Activated CD8-positive, alpha-beta memory T cell treated with anti-CD3 and anti-CD28 coated beads, Interleukin-2, amount 10 ng/mL, durations not matched to agents 7 days and 5 days (primary cell): ENCODE measurements around the gene CEPT1. TPM values are rescaled to one million over a fixed set of nuclear protein-coding genes. Genes with fewer than 3 reads are reported as not detected.

Experiments used
- ATAC-seq: fragments of 150-1000 bp; cut with Tn5 transposase; one replicate; pipeline ENCODE4 v1.10.0; 2021; ENCODE audit warnings: moderate library complexity
- CTCF ChIA-PET: fragments of 350-600 bp; sonication (Branson Sonifier 250); formaldehyde crosslinking; loops from one replicate; lab custom pipeline; 2021; ENCODE audit warnings: antibody characterized with exemption; lab: Charles Lee
- DNase-seq: peaks from one replicate; pipeline ENCODE4 v3.0.0-alpha.2; 2020
- H3K27ac Mint-ChIP-seq: one replicate; pipeline ENCODE4 v1.8.0; 2021; ENCODE audit warnings: mild to moderate bottlenecking, mixed read lengths
- H3K27me3 Mint-ChIP-seq: one replicate; pipeline ENCODE4 v1.8.0; 2021; ENCODE audit warnings: mixed read lengths
- H3K36me3 Mint-ChIP-seq: one replicate; pipeline ENCODE4 v1.8.0; 2021; ENCODE audit warnings: mild to moderate bottlenecking, mixed read lengths
- H3K4me1 Mint-ChIP-seq: one replicate; pipeline ENCODE4 v1.8.0; 2021; ENCODE audit warnings: mixed read lengths
- H3K4me3 Mint-ChIP-seq: one replicate; pipeline ENCODE4 v1.8.0; 2021; ENCODE audit warnings: mild to moderate bottlenecking, moderate library complexity, mixed read lengths
- H3K9me3 Mint-ChIP-seq: one replicate; pipeline ENCODE4 v1.8.0; 2022; ENCODE audit warnings: low read depth, mixed read lengths
- total RNA-seq, 2 experiments: library from RNA; stranded (reverse); gene quantifications; one replicate each; pipeline ENCODE4 v1.2.3, GENCODE V29; 2021

Gene CEPT1
- total RNA-seq, 2 experiments from 2014 or later, result 33.4 to 36.4 TPM

- peaks cover 93% of the 10 kb centered on the region for H3K4me1 Mint-ChIP-seq
- H3K4me3 Mint-ChIP-seq, result no peak overlapping the region
- H3K36me3 Mint-ChIP-seq, result peaks cover 92% of the 10 kb centered on the region
- CTCF ChIA-PET, result interaction anchor here (0.6 to 15.0 kb wide), 2 partner anchors 31 to 459 kb away, joined by 4 to 392 read pairs; partner anchors contain the start of gene CHI3L2
- H3K9me3 Mint-ChIP-seq, result no peaks in the 10 kb centered on the region
- DNase-seq (no peak), ATAC-seq (no peak)
- H3K27me3 Mint-ChIP-seq, result no peaks in the 10 kb centered on the region
- H3K27ac Mint-ChIP-seq, result peak overlapping the region; percentile 50
Observed at GRCh38 chr1:111191496-111191895, 51.5 kb downstream of the CEPT1 start.

GRCh38 chr1:111192074-111192473 lies 52.1 kb downstream of the CEPT1 start:
- CTCF ChIA-PET, result interaction anchor here (1.0 to 15.0 kb wide), 2 partner anchors 30 to 208 kb away, joined by 4 to 392 read pairs; partner anchors contain the start of gene CHI3L2
- Mint-ChIP-seq H3K27me3 (no peaks in the 10 kb centered on the region), H3K4me1 (peaks cover 95% of the 10 kb centered on the region), H3K4me3 (no peak overlapping the region), H3K9me3 (no peaks in the 10 kb centered on the region), H3K27ac (peak overlapping the region; percentile 83), H3K36me3 (peaks cover 92% of the 10 kb centered on the region)
- ATAC-seq, result no peak
- no peak for DNase-seq

- peaks cover 95% of the 10 kb centered on the region for H3K36me3 Mint-ChIP-seq
- no peaks in the 10 kb centered on the region for H3K9me3 Mint-ChIP-seq
- peaks cover 98% of the 10 kb centered on the region for H3K4me1 Mint-ChIP-seq
- H3K27ac Mint-ChIP-seq, result peak overlapping the region; percentile 83
- CTCF ChIA-PET, result interaction anchor here (1.0 to 15.0 kb wide), 4 partner anchors 29 to 207 kb away, joined by 4 to 392 read pairs (median 5); partner anchors contain the start of gene CHI3L2
- ATAC-seq (no peak), DNase-seq (no peak)
- no peaks in the 10 kb centered on the region for H3K27me3 Mint-ChIP-seq
- H3K4me3 Mint-ChIP-seq, result peak overlapping the region; percentile 17
Observed at GRCh38 chr1:111192658-111193519, 52.9 kb downstream of the CEPT1 start.

GRCh38 chr1:111193712-111194480 lies 53.9 kb downstream of the CEPT1 start:
- no peak for DNase-seq
- Mint-ChIP-seq H3K4me1 (peaks cover 90% of the 10 kb centered on the region), H3K9me3 (no peaks in the 10 kb centered on the region), H3K36me3 (peaks cover 95% of the 10 kb centered on the region), H3K27ac (peak overlapping the region; percentile 83), H3K27me3 (no peaks in the 10 kb centered on the region), H3K4me3 (peak overlapping the region; percentile 97)
- CTCF ChIA-PET, result interaction anchor here (1.1 to 15.0 kb wide), 3 partner anchors 28 to 206 kb away, joined by 5 to 392 read pairs (median 5); partner anchors contain the start of gene CHI3L2
- no peak for ATAC-seq

GRCh38 chr1:111195002-111195684 lies 55.1 kb downstream of the CEPT1 start:
- Mint-ChIP-seq H3K36me3 (peaks cover 96% of the 10 kb centered on the region), H3K4me3 (peak overlapping the region; percentile 97), H3K9me3 (no peaks in the 10 kb centered on the region), H3K27ac (peak overlapping the region; percentile 58), H3K27me3 (no peaks in the 10 kb centered on the region), H3K4me1 (peaks cover 80% of the 10 kb centered on the region)
- ATAC-seq (no peak), DNase-seq (no peak)
- CTCF ChIA-PET, result interaction anchor here (0.9 to 15.0 kb wide), 4 partner anchors 7 to 206 kb away, joined by 3 to 392 read pairs (median 4); partner anchors contain the start of gene CHI3L2

GRCh38 chr1:111196213-111196612 lies 56.2 kb downstream of the CEPT1 start:
- H3K9me3 Mint-ChIP-seq, result no peaks in the 10 kb centered on the region
- CTCF ChIA-PET, result interaction anchor here (0.9 to 15.0 kb wide), 6 partner anchors 9 to 138 kb away, joined by 3 to 392 read pairs (median 5); partner anchors contain the start of gene CHI3L2
- peaks cover 77% of the 10 kb centered on the region for H3K4me1 Mint-ChIP-seq
- no peak for ATAC-seq
- H3K36me3 Mint-ChIP-seq, result peaks cover 91% of the 10 kb centered on the region
- H3K27ac Mint-ChIP-seq, result peak overlapping the region; percentile 97
- DNase-seq, result no peak
- H3K4me3 Mint-ChIP-seq, result peak overlapping the region; percentile 97
- no peaks in the 10 kb centered on the region for H3K27me3 Mint-ChIP-seq

GRCh38 chr1:111197598-111198284 lies 57.7 kb downstream of the CEPT1 start:
- DNase-seq, result peak; percentile 79
- CTCF ChIA-PET, result interaction anchor here (1.1 to 15.0 kb wide), 4 partner anchors 14 to 136 kb away, joined by 3 to 392 read pairs (median 8); partner anchors contain the start of genes CEPT1, CHI3L2 and DRAM2
- Mint-ChIP-seq H3K9me3 (no peaks in the 10 kb centered on the region), H3K4me1 (peaks cover 78% of the 10 kb centered on the region), H3K36me3 (peaks cover 76% of the 10 kb centered on the region), H3K4me3 (peak overlapping the region; percentile 97), H3K27me3 (no peaks in the 10 kb centered on the region), H3K27ac (peak overlapping the region; percentile 97)
- ATAC-seq, result peak; percentile 40

- peaks cover 75% of the 10 kb centered on the region for H3K4me1 Mint-ChIP-seq
Observed at GRCh38 chr1:111198836-111199235, 58.8 kb downstream of the CEPT1 start.

GRCh38 chr1:111199329-111199728 lies 59.3 kb downstream of the CEPT1 start:
- CTCF ChIA-PET, result interaction anchor here (1.0 to 15.0 kb wide), 6 partner anchors 10 to 182 kb away, joined by 3 to 392 read pairs (median 4); partner anchors contain the start of genes CEPT1, CHI3L2 and DRAM2
- peaks cover 70% of the 10 kb centered on the region for H3K4me1 Mint-ChIP-seq
- H3K4me3 Mint-ChIP-seq, result peak overlapping the region; percentile 97
- peak; percentile 9 for ATAC-seq
- DNase-seq, result peak; percentile 53
- H3K36me3 Mint-ChIP-seq, result peaks cover 63% of the 10 kb centered on the region
- H3K27me3 Mint-ChIP-seq, result no peaks in the 10 kb centered on the region
- peak overlapping the region; percentile 97 for H3K27ac Mint-ChIP-seq
- no peaks in the 10 kb centered on the region for H3K9me3 Mint-ChIP-seq

More at GRCh38 chr1:111198836-111199235, 58.8 kb downstream of the CEPT1 start:
- CTCF ChIA-PET, result interaction anchor here (1.0 to 15.0 kb wide), 7 partner anchors 11 to 59 kb away, joined by 3 to 392 read pairs (median 4); partner anchors contain the start of genes CEPT1, CHI3L2 and DRAM2
- H3K36me3 Mint-ChIP-seq, result peaks cover 68% of the 10 kb centered on the region
- no peak for ATAC-seq
- no peak for DNase-seq
- no peaks in the 10 kb centered on the region for H3K9me3 Mint-ChIP-seq
- H3K27me3 Mint-ChIP-seq, result no peaks in the 10 kb centered on the region
- H3K4me3 Mint-ChIP-seq, result peak overlapping the region; percentile 97
- H3K27ac Mint-ChIP-seq, result peak overlapping the region; percentile 97

- DNase-seq (peak; percentile 86), ATAC-seq (peak; percentile 47)
- Mint-ChIP-seq H3K27me3 (no peaks in the 10 kb centered on the region), H3K4me1 (peaks cover 69% of the 10 kb centered on the region), H3K9me3 (no peaks in the 10 kb centered on the region), H3K4me3 (peak within 1 kb of the TSS; percentile 97), H3K27ac (peak within 1 kb of the TSS; percentile 97), H3K36me3 (peaks cover 55% of the 10 kb centered on the region)
- CTCF ChIA-PET, result interaction anchor here (0.8 to 15.0 kb wide), 7 partner anchors 10 to 308 kb away, joined by 3 to 392 read pairs (median 3); partner anchors contain the start of genes CEPT1, CHI3L2 and DRAM2
Observed at GRCh38 chr1:111199881-111200801, 60.1 kb downstream of the CEPT1 start, which contains the start of gene DENND2D. Gene DENND2D, minus strand, starts transcription at chr1:111200646. Its CDS starts 187 bp downstream, at chr1:111200459.

- ATAC-seq (no peak), DNase-seq (no peak)
- peak overlapping the region; percentile 97 for H3K4me3 Mint-ChIP-seq
- peaks cover 48% of the 10 kb centered on the region for H3K36me3 Mint-ChIP-seq
- no peaks in the 10 kb centered on the region for H3K27me3 Mint-ChIP-seq
- H3K27ac Mint-ChIP-seq, result peak overlapping the region; percentile 97
- CTCF ChIA-PET, result interaction anchor here (0.8 to 15.0 kb wide), 4 partner anchors 21 to 307 kb away, joined by 3 to 392 read pairs (median 4); partner anchors contain the start of genes CEPT1, CHI3L2 and DRAM2
- H3K9me3 Mint-ChIP-seq, result no peaks in the 10 kb centered on the region
- peaks cover 68% of the 10 kb centered on the region for H3K4me1 Mint-ChIP-seq
Observed at GRCh38 chr1:111200802-111201161, 60.8 kb downstream of the CEPT1 start.
